Measurements from ENCODE around the gene KLHDC2.
"Not testable (repeated sequence)": the region's sequence is repeated elsewhere in the genome, so short reads cannot be mapped to it uniquely, and the experiment has no call there.

The KLHDC2 gene, protein sequence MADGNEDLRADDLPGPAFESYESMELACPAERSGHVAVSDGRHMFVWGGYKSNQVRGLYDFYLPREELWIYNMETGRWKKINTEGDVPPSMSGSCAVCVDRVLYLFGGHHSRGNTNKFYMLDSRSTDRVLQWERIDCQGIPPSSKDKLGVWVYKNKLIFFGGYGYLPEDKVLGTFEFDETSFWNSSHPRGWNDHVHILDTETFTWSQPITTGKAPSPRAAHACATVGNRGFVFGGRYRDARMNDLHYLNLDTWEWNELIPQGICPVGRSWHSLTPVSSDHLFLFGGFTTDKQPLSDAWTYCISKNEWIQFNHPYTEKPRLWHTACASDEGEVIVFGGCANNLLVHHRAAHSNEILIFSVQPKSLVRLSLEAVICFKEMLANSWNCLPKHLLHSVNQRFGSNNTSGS

DNA sequence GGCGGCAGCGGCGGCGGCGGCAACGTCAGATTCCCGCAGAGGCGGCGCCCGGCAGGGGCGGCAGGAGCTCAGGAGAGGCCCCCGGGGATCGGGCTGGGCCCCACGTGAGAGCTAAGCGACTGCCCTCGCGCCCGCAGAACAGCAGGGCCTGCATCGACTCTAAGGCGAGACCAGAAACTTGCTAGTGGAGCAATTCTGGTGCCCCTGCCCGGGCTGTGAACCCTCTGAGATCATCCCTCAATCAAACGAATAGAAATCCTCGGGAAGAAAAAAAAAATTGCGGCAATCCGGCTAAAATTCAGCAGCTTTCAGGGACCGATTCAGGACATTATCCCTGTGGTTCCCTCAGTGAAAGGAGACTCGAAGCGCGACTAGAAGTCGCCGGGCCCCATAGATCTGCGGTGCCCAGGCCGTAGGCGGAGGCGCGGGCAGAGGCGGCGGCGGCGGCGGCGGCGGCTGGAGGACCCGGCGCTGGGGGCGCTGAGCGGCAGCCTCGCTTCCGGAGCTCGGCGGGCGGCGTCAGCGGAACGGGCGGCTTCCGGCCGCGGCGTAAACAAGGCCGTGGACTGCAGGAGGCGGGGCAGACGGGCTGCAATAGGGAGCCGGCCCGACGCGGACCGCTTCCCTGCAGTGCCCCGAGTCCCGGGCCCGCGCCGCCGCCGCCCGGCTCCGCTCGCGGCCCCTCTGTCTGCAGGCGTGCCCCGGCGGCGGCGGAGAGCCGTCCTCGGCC is at the start of gene KLHDC2:
TSS of gene KLHDC2 (plus strand) at position 583 of the 730 bp plus-strand sequence. CDS start 316 bp downstream, outside the sequence.
- peak; percentile 53 for DNase-seq

DNA sequence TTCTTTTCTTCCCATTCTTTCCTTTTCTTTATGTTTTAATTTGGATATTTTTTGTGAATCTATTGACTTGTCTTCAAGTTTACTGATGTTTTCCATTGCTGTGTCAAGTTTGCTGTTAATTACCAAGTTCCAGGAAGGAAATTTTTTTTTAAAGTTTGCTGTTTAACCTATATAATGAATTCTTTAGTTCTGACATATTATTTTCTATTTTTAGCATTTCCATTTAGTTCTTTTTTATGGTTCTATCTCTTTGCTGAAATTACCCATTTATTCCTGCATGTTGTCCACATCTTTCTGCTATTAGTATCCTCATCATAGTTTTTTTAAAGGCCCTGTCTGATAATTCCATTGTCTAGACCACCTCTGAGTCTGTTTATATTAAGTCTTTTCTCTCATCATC is 47.2 kb upstream of the KLHDC2 start:
- DNase-seq: no peak

DNA sequence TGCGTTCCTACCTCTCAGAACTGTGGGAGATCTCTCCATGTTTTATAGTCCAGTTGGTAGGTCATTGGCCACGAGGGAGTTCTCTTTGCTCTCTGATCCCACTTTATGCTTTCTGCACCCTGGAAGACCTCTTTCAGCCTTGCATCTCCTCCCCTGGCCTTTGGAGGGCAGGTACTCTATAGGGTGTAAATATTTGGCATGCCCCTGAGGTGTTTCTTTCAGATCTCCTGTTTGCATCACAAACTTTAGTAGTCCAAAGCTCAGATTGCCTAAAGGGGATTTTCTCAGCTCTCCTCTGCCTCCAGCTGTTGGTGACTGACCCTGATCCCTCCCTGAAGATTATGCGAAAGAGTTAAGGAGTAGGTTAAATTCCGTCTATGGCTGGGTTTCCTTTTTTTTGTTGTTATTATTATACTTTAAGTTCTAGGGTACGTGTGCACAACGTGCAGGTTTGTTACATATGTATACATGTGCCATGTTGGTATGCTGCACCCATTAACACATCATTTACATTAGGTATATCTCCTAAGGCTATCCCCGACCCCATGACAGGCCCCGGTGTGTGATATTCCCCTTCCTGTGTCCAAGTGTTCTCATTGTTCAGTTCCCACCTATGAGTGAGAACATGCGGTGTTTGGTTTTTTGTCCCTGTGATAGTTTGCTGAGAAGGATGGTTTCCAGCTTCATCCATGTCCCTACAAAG is 46.1 kb upstream of the KLHDC2 start:
- not testable (repeated sequence) for DNase-seq

DNA sequence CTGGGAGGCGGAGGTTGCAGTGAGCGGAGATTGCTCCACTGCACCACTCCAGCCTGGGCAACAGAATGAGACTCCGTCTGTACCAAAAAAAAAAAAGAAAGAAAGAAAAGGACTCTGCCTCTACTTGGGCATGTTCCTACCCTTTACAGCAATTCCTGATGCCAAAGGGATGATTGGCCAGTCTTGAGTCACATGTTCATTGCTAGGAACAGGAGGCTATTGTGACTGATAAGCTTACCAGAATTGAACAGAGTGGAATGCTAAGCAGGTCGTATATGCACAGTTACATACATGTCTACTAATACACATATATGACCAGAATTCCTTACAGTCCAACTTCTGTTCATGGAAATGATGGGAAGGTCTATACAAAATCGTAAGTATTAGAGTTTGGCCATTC is 40.8 kb upstream of the KLHDC2 start:
- no peak for DNase-seq

DNA sequence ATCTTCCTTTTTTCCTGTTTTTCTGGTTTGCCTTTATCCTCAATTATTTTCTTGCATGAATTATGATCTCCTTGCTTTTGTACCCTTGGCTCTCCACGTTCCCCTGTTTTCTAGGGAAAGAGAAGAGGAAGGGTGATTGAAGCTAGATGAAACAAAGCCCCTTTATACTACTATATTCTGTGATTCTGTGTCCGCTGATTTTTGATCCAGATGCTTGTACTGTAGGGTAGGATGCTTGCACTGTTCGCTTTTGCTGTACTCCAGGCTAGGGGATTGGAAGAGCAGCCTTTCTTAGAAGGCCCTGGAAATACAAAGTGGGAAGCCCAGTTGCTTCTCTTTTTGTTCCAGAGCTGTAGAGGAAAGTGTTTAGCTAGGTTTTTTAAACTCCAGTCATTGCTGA is 35.1 kb upstream of the KLHDC2 start:
- no peak for DNase-seq

DNA sequence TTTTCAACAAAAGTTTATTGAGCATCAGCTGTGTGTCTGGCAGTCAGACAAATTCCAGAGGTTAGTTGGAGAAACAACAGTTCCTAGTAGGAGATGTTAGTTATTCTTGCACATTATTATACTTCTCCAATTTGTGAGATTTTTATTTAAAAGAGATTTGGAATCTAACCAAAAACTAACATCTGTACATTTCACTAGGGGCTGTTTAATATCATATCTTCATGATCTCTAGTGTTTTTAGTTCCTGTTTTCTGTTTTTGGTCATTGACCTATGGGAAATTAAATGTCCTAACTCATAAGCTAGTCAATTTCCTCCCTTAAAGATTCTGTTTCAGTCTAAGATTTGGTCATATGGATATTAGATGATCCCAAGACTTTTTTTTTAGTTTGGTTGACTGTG is 34.1 kb upstream of the KLHDC2 start:
- no peak for DNase-seq

DNA sequence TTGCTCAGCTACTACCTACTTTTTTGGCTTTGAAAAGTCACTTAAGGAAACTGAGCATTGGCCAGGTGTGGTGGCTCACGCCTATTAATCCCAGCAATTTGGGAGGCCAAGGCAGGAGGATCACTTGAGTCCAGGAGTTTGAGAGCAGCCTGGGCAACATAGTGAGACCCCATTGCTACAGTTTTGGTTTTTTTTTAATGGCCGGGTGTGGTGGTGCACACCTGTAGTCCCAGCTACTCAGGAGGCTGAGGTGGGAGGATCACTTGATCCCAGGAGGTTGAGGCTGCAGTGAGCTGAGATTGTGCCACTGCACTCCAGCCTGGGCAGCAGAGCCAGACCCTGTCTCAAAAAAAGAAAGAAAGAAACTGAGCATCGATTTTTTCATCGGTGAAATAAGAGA is 32.3 kb upstream of the KLHDC2 start:
- DNase-seq: not testable (repeated sequence)

DNA sequence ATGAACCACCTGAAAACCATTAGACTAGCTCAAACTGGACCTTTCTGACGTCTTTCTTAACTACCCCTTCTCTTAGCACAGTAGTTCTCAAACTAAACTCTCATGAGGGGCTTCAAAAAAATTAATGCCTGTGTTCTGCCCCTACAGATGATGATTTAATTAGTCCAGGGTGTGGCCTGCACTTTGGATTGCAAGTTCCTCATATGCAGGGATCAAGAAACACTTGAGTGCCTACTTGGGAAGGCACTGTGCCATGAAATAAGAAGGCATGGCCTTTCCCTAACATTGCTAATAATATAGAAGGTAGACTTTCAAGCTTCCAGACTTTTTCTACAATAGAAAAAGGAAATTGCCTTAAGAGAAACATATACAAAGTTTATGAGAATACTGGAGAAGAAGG is 22.8 kb upstream of the KLHDC2 start:
- no peak for DNase-seq

DNA sequence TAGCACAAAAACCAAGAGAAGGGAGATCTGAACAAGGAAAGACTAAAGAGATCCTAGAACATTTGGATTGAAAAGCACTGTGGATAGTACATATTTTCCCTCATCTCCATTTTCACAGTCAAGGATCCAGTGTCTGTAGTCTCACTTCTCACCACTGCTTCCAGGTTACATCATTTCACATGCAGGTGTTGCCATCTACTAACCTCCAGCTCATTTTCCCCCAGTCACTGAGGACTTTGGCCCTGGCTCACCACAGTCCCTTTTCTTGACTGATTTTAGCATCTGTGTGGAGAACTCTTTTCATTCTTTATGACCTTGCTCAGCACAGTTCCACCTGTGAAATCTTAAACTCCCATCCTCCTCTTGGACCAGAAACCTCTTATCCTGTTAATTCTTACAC is 21.5 kb upstream of the KLHDC2 start:
- not testable (repeated sequence) for DNase-seq

DNA sequence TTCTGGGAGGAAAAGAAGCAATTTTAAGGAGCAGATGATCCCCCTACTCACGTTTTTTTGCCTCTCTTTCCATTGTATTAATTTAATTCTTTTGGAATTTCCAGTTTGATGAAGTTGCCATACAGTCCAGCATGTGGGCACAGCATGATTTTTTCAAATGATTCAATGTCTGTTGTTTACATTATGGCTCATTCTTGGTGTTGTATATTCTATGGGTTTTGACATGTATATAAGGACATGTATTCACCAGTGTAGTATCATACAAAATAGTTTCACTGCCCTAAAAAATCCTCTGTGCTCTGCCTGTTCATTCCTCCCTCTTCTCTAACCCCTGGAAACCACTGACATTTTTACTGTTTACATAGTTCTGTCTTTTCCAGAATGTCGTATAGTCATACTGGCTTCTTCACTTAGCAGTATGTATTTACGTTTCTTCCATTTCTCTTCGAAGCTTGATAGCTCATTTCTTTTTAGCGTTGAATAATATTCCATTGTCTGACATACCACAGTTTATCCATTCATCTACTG is 13.3 kb upstream of the KLHDC2 start:
- DNase-seq: no peak

DNA sequence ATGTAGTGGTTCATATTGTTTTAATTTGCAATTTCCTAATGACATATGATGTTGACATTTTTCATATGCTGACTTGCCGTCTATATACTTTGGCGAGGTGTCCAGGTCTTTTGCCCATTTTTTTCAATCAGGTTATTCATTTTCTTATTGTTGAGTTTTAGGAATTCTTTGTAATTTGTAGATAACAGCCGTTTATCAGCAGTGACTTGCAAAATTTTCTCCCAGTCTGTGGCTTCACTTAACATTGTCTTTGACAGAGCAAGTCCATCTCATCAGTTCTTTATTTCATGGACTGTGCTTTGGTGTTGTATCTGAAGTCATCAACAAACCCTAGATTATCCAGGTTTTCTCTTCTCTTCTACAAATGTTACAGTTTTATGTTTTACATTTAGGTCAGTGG is 12.6 kb upstream of the KLHDC2 start:
- DNase-seq: no peak

DNA sequence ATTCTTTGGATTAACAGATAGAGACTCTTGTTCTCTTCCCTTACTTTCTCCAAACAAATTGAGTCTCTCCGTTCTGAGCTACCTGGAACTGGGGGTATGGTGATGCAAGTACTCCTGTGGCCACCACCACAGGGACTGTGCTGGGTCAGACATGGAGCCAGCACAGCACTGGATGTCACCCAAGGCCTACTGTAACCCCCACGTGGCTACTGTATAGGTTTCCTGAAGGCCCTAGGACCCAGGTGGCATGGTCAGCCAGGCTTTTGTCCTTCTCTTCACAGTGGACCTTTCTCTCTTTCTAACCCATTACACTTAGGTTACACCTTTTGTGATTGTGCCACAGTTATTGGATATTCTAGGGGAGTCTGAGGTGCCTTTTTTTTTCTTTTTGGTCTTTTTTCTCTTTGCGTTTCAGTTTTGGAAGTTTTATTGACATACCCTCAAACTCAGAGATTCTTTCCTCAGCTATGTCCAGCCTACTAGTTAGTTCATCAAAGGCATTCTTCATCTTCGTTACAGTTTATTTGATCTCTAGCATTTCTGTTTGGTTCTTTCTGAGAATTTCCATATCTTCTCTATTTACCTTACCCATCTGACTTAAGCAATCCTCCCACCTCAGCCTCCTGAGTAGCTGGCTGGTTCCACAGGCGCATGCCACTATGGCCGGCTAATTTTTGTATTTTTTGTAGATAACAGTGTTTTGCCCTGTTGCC is 6.0 kb upstream of the KLHDC2 start:
- DNase-seq: no peak

DNA sequence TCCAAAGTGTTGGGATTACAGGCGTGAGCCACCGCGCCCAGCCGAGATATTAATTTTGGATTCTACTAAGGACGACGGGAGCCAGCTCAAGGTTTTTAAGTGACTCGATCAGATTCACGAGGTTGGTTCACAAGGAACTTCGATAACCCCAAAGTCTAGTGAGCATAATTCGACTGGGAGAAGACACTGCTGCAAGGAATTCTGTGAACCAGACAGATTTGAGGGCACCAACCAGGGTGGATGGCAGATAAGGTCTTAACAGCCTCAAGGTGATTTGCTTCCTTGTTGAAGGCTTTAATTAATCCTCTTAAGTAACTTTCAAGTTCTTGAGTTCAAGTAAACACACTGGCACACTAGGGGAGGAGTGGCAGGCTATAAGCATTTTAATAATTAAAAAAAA is 1.1 kb upstream of the KLHDC2 start:
- DNase-seq: no peak

DNA sequence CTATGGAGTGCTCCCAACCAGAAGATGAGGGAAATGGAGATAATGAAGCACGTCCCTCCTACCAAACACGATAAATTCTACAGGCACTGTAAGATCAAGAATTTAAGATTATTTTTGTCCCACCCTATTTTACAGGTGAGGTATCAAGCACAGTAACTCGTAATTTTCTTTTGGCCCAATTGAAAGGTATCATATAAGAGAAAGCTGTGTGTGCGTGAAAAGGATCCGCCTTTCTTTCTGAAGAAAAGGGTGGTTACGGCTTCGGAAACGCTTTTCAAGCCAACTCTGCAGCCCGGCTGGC is 733 bp upstream of the KLHDC2 start:
- no peak for DNase-seq

DNA sequence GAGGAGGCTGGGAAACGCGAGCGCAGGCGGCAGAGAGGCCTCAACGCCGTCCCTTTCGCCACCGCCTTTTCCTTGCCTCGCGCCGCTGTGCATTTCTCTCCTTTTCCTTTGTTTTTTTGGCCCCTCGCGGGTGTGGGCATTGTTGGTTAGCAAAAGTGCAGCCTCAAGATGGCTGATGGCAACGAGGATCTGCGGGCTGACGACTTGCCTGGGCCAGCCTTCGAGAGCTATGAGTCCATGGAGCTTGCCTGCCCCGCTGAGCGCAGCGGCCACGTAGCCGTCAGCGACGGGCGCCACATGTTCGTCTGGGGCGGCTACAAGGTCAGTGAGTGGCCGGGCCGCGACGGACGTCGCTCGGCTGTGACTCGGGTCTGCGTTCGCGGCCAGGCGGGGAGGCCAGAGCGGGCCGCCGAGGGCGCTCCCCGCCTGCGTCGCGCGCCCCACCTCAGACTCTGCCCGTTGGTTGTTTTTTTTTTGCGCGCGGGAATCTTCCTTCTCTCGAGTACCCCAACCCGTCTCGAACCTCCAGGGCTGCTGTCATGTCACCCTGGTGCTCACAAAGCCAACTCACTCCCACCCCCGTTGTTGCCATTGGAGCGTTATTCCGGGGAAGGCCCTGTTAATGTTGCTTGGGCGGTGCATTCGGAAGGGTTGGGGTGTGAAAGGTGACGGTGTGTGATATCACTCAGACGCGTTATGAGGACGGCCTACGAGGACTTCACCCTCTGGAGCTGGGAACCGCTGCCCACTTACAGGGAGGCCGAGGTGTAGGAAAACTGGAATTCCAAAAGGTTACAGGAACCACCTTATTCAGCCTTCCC is 558 bp downstream of the KLHDC2 start:
- no peak for DNase-seq

DNA sequence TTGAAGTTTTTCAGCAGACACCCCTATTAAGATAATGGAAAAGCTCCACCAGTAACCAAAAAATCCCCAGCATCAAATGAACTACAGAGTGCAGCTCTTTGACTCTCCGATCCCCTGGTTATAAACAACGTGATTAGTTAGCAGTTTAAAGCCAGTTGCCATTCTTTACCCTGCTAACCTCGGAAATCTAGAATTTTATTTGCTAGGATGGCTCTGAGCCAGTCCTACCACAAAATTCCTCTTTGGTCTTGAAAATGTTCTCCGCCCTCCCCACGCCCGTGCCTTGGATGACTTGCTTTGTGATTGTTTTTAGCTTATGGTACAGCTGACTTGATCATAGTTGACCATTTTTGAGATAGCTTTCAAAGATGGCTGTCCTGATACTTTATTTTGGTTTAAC is 1.2 kb downstream of the KLHDC2 start:
- no peak for DNase-seq

DNA sequence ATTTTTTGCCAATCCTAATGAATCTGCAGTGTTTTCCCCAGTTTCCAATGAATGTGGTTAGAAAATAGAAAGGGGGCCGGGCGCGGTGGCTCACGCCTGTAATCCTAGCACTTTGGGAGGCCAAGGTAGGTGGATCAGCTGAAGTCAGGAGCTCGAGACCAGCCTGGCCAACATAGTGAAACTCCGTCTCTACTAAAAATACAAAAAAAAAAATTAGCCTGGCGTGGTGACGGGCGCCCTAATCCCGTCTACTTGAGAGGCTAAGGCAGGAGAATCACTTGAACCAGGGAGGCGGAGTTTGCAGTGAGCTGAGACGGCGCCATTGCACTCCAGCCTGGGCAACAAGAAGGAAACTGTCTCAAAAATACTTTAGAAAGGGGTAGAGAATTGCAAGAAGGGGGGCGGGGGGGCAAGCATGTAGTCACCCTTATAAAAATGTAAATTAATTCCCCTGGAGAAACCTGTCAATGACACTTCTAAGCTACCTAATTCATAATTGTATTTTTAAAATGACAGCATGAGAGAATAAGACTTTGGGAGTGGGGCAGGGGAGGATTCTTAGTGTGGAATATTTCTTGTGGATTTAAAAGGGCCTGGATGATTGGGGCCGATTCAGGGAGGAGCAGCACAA is 1.7 kb downstream of the KLHDC2 start:
- no peak for DNase-seq

DNA sequence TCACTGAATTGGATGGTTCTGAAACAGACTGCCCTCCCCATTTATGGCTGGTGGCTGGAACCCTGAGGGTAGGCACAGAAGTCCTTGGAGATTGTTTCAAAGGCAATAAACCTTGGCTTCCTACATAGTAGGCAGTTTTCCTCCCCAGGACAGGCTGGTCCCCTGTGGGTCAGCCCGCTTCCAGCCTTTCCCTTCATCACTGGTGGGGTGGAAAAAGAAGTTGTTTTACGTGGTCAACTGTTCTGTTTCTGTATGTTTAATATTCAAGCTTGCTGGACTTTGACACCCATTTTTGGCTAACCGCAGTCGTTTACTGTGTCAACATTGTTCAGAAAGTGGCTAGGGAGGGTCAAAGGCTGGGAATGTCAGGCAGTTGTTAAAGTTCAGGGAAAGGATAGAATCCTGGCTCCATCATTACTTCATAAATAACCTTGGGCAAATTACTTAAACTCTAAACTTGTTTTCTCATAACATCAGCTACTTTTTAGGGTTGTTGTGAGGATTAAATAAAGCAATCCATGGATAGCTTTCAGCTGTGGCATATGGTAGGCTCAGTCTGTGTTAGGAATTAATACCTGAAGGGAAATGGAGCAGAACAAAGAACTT is 2.4 kb downstream of the KLHDC2 start:
- DNase-seq: no peak

DNA sequence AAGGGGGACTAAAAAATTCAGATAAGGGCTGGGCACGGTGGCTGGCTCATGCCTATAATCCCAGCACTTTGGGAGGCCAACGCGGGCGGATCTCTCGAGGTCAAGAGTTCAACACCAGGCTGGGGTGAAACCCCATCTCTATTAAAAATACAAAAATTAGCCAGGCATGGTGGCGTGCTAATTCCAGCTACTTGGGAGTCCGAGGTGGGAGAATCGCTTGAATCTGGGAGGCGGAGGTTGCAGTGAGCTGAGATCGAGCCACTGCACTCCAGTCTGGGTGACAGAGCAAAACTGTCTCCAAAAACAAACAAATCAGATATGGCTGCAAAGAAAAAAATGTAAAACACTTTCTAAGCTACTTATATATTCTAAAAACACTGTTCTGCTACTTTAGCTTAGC is 3.7 kb downstream of the KLHDC2 start:
- DNase-seq: not testable (repeated sequence)

DNA sequence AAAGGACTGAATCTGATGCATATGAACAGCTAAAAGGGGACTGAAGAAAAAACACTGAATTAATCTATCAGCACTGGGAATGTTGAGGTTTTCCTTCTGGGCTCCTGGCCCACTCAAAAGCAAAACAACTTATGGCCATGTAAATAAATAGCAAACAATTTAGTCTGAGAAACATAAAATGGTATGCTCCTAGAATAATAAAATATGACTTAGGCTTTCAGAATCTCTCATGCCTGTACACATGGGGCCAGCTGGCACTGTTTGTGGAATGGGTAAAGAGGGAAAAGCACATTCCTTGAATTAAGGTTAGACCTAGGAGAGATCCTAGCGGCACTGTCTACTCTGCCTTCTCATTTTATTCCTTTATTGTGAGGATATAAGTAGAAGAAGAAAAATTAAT is 6.2 kb downstream of the KLHDC2 start:
- DNase-seq: no peak

DNA sequence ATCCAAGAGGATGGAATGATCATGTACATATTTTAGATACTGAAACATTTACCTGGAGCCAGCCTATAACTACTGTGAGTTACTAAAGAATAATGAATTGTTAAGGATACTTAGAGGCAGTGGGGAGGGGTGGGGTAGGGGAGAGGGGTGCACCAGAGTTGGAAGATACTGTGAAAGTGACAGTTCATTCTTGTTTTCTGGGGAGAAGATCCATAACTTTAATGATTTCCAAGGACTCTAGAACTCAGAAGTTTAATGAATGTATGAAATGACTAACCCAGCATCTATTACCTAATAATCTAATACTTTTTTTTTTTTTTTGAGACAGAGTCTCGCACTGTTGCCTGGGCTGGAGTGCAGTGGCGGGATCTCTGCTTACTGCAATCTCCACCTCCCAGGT is 10.5 kb downstream of the KLHDC2 start:
- DNase-seq: no peak

Measured in DMS 273 treated with DMSO at 0.1 percent for 48 hours (cell line).